ENCODE data around the gene FBXL16.

FBXL16 gene

GRCh38 chr16:700684-701584 lies 4.7 kb downstream of the FBXL16 start:
- H3K4ac ChIP-seq (ENCODE audit: low read depth, low read length): no peak overlapping the region
- no peak overlapping the region for H3K23ac ChIP-seq (ENCODE audit: low read length)
- no peak overlapping the region for H3K56ac ChIP-seq (ENCODE audit: low read length)
- no peaks in the 10 kb centered on the region for H3K79me1 ChIP-seq (ENCODE audit: low read length)
- H3K9ac ChIP-seq (ENCODE audit: low read length): no peak overlapping the region
- H4K8ac ChIP-seq (ENCODE audit: low read depth, low read length): no peak overlapping the region
- no peak overlapping the region for H3K18ac ChIP-seq (ENCODE audit: low read length)
- peak; percentile 50 for DNase-seq
- H3K79me2 ChIP-seq (ENCODE audit: control insufficient read depth, insufficient read depth, low read length): no peaks in the 10 kb centered on the region
- H2BK120ac ChIP-seq (ENCODE audit: low read depth, low read length): no peak overlapping the region
- peaks cover 28% of the 10 kb centered on the region for H3K27me3 ChIP-seq (ENCODE audit: insufficient read depth, low read length, poor library complexity)
- H3K4me2 ChIP-seq (ENCODE audit: low read length): no peak overlapping the region
- no peaks in the 10 kb centered on the region for H3K36me3 ChIP-seq (ENCODE audit: control insufficient read depth, insufficient read depth, low read length)
- no peak overlapping the region for H2BK5ac ChIP-seq (ENCODE audit: low read length)
- no peaks in the 10 kb centered on the region for H3K4me1 ChIP-seq (ENCODE audit: control insufficient read depth, low read depth, low read length)
- H4K5ac ChIP-seq (ENCODE audit: low read length): no peak overlapping the region
- no CpG with 5 or more reads among the region's 76 CpGs for WGBS (ENCODE audit: extremely low coverage, insufficient coverage, low lambda C conversion rate)
- H3K27ac ChIP-seq (ENCODE audit: low read depth, low read length): no peak overlapping the region
- H2BK15ac ChIP-seq (replicated peaks; ENCODE audit: low read depth): no peak overlapping the region
- no peak overlapping the region for H3K4me3 ChIP-seq (ENCODE audit: low read length)
- H2AK5ac ChIP-seq (ENCODE audit: low read length): no peak overlapping the region

- H3K23ac ChIP-seq (ENCODE audit: low read length): no peak overlapping the region
- no peak overlapping the region for H2AK5ac ChIP-seq (ENCODE audit: low read length)
- no peaks in the 10 kb centered on the region for H3K36me3 ChIP-seq (ENCODE audit: control insufficient read depth, insufficient read depth, low read length)
- no peak overlapping the region for H3K18ac ChIP-seq (ENCODE audit: low read length)
- no peak for DNase-seq
- H3K56ac ChIP-seq (ENCODE audit: low read length): no peak overlapping the region
- H2BK5ac ChIP-seq (ENCODE audit: low read length): no peak overlapping the region
- no peak overlapping the region for H3K4me3 ChIP-seq (ENCODE audit: low read length)
- H3K4me2 ChIP-seq (ENCODE audit: low read length): no peak overlapping the region
- WGBS (ENCODE audit: extremely low coverage, insufficient coverage, low lambda C conversion rate): no CpG with 5 or more reads among the region's 19 CpGs
- no peak overlapping the region for H4K8ac ChIP-seq (ENCODE audit: low read depth, low read length)
- H2BK120ac ChIP-seq (ENCODE audit: low read depth, low read length): no peak overlapping the region
- no peaks in the 10 kb centered on the region for H3K4me1 ChIP-seq (ENCODE audit: control insufficient read depth, low read depth, low read length)
- no peaks in the 10 kb centered on the region for H3K79me1 ChIP-seq (ENCODE audit: low read length)
- no peak overlapping the region for H3K4ac ChIP-seq (ENCODE audit: low read depth, low read length)
- H2BK15ac ChIP-seq (replicated peaks; ENCODE audit: low read depth): no peak overlapping the region
- peaks cover 32% of the 10 kb centered on the region for H3K27me3 ChIP-seq (ENCODE audit: insufficient read depth, low read length, poor library complexity)
- no peaks in the 10 kb centered on the region for H3K79me2 ChIP-seq (ENCODE audit: control insufficient read depth, insufficient read depth, low read length)
- no peak overlapping the region for H4K5ac ChIP-seq (ENCODE audit: low read length)
- no peak overlapping the region for H3K27ac ChIP-seq (ENCODE audit: low read depth, low read length)
- H3K9ac ChIP-seq (ENCODE audit: low read length): no peak overlapping the region
Measured at GRCh38 chr16:698911-699671, 6.5 kb downstream of the FBXL16 start.

GRCh38 chr16:695355-696089 lies 10.1 kb downstream of the FBXL16 start:
- H4K8ac ChIP-seq (ENCODE audit: low read depth, low read length): no peak overlapping the region
- no CpG with 5 or more reads among the region's 71 CpGs for WGBS (ENCODE audit: extremely low coverage, insufficient coverage, low lambda C conversion rate)
- H3K27ac ChIP-seq (ENCODE audit: low read depth, low read length): no peak overlapping the region
- H3K4ac ChIP-seq (ENCODE audit: low read depth, low read length): no peak overlapping the region
- H3K4me2 ChIP-seq (ENCODE audit: low read length): peak overlapping the region; percentile 59
- H3K18ac ChIP-seq (ENCODE audit: low read length): no peak overlapping the region
- DNase-seq: no peak
- no peaks in the 10 kb centered on the region for H3K4me1 ChIP-seq (ENCODE audit: control insufficient read depth, low read depth, low read length)
- H3K79me2 ChIP-seq (ENCODE audit: control insufficient read depth, insufficient read depth, low read length): no peaks in the 10 kb centered on the region
- no peak overlapping the region for H2AK5ac ChIP-seq (ENCODE audit: low read length)
- no peak overlapping the region for H2BK5ac ChIP-seq (ENCODE audit: low read length)
- H2BK120ac ChIP-seq (ENCODE audit: low read depth, low read length): no peak overlapping the region
- no peak overlapping the region for H2BK15ac ChIP-seq (replicated peaks; ENCODE audit: low read depth)
- no peak overlapping the region for H3K56ac ChIP-seq (ENCODE audit: low read length)
- no peak overlapping the region for H4K5ac ChIP-seq (ENCODE audit: low read length)
- H3K36me3 ChIP-seq (ENCODE audit: control insufficient read depth, insufficient read depth, low read length): no peaks in the 10 kb centered on the region
- peaks cover 28% of the 10 kb centered on the region for H3K27me3 ChIP-seq (ENCODE audit: insufficient read depth, low read length, poor library complexity)
- H3K4me3 ChIP-seq (ENCODE audit: low read length): no peak overlapping the region
- H3K79me1 ChIP-seq (ENCODE audit: low read length): no peaks in the 10 kb centered on the region
- peak overlapping the region; percentile 24 for H3K9ac ChIP-seq (ENCODE audit: low read length)
- H3K23ac ChIP-seq (ENCODE audit: low read length): no peak overlapping the region

GRCh38 chr16:694863-695354 lies 10.7 kb downstream of the FBXL16 start:
- Histone ChIP-seq H3K18ac (ENCODE audit: low read length) (no peak overlapping the region), H2AK5ac (ENCODE audit: low read length) (no peak overlapping the region), H4K5ac (ENCODE audit: low read length) (no peak overlapping the region), H3K56ac (ENCODE audit: low read length) (no peak overlapping the region), H2BK120ac (ENCODE audit: low read depth, low read length) (no peak overlapping the region), H3K79me2 (ENCODE audit: control insufficient read depth, insufficient read depth, low read length) (no peaks in the 10 kb centered on the region), H3K23ac (ENCODE audit: low read length) (no peak overlapping the region), H3K4ac (ENCODE audit: low read depth, low read length) (no peak overlapping the region), H2BK15ac (replicated peaks; ENCODE audit: low read depth) (no peak overlapping the region), H3K27me3 (ENCODE audit: insufficient read depth, low read length, poor library complexity) (peaks cover 28% of the 10 kb centered on the region), H4K8ac (ENCODE audit: low read depth, low read length) (no peak overlapping the region), H2BK5ac (ENCODE audit: low read length) (no peak overlapping the region), H3K4me1 (ENCODE audit: control insufficient read depth, low read depth, low read length) (no peaks in the 10 kb centered on the region), H3K27ac (ENCODE audit: low read depth, low read length) (no peak overlapping the region), H3K36me3 (ENCODE audit: control insufficient read depth, insufficient read depth, low read length) (no peaks in the 10 kb centered on the region), H3K4me3 (ENCODE audit: low read length) (no peak overlapping the region), H3K79me1 (ENCODE audit: low read length) (no peaks in the 10 kb centered on the region), H3K4me2 (ENCODE audit: low read length) (no peak overlapping the region), H3K9ac (ENCODE audit: low read length) (peak overlapping the region; percentile 17)
- DNase-seq: no peak
- WGBS (ENCODE audit: extremely low coverage, insufficient coverage, low lambda C conversion rate): no CpG with 5 or more reads among the region's 37 CpGs

- peaks cover 26% of the 10 kb centered on the region for H3K27me3 ChIP-seq (ENCODE audit: insufficient read depth, low read length, poor library complexity)
- no peak overlapping the region for H3K56ac ChIP-seq (ENCODE audit: low read length)
- no peak overlapping the region for H3K27ac ChIP-seq (ENCODE audit: low read depth, low read length)
- H3K36me3 ChIP-seq (ENCODE audit: control insufficient read depth, insufficient read depth, low read length): no peaks in the 10 kb centered on the region
- no peak overlapping the region for H3K4ac ChIP-seq (ENCODE audit: low read depth, low read length)
- no peak overlapping the region for H3K4me2 ChIP-seq (ENCODE audit: low read length)
- no peak overlapping the region for H3K18ac ChIP-seq (ENCODE audit: low read length)
- no peak overlapping the region for H4K5ac ChIP-seq (ENCODE audit: low read length)
- no peak overlapping the region for H2AK5ac ChIP-seq (ENCODE audit: low read length)
- H2BK5ac ChIP-seq (ENCODE audit: low read length): no peak overlapping the region
- WGBS (ENCODE audit: extremely low coverage, insufficient coverage, low lambda C conversion rate): no CpG with 5 or more reads among the region's 64 CpGs
- no peak overlapping the region for H3K9ac ChIP-seq (ENCODE audit: low read length)
- no peak for DNase-seq
- peaks cover 3% of the 10 kb centered on the region for H3K4me1 ChIP-seq (ENCODE audit: control insufficient read depth, low read depth, low read length)
- H3K4me3 ChIP-seq (ENCODE audit: low read length): no peak overlapping the region
- H4K8ac ChIP-seq (ENCODE audit: low read depth, low read length): no peak overlapping the region
- no peak overlapping the region for H3K23ac ChIP-seq (ENCODE audit: low read length)
- H3K79me2 ChIP-seq (ENCODE audit: control insufficient read depth, insufficient read depth, low read length): no peaks in the 10 kb centered on the region
- H2BK120ac ChIP-seq (ENCODE audit: low read depth, low read length): no peak overlapping the region
- peaks cover 4% of the 10 kb centered on the region for H3K79me1 ChIP-seq (ENCODE audit: low read length)
- H2BK15ac ChIP-seq (replicated peaks; ENCODE audit: low read depth): no peak overlapping the region
Measured at GRCh38 chr16:694187-694862, 11.3 kb downstream of the FBXL16 start.

Data from mesendoderm (in vitro differentiated cells).